Measurements from ENCODE around the gene KRAS.
"Not testable (repeated sequence)": the region's sequence is repeated elsewhere in the genome, so short reads cannot be mapped to it uniquely, and the experiment has no call there.

KRAS gene

GRCh38 chr12:25250744-25251730 is at the start of gene KRAS:
Gene KRAS (minus strand): TSS chr12:25250929.
- peak; percentile 72 to 80 for DNase-seq (ENCODE audit: low read depth in 2 of 2, low spot score in 1 of 2)

- DNase-seq (ENCODE audit: low read depth in 2 of 2, low spot score in 1 of 2) = no peak
Observed at GRCh38 chr12:25296381-25296780, 45.7 kb upstream of the KRAS start.

- DNase-seq (ENCODE audit: low read depth in 2 of 2, low spot score in 1 of 2) = no peak
Observed at GRCh38 chr12:25295361-25295760, 44.6 kb upstream of the KRAS start.

GRCh38 chr12:25293653-25294052 is 42.9 kb upstream of the KRAS start:
- no peak for DNase-seq (ENCODE audit: low read depth in 2 of 2, low spot score in 1 of 2)

- not testable (repeated sequence) for DNase-seq (ENCODE audit: low read depth in 2 of 2, low spot score in 1 of 2)
Observed at GRCh38 chr12:25292810-25293221, 42.1 kb upstream of the KRAS start.

GRCh38 chr12:25287610-25288009 is 36.9 kb upstream of the KRAS start:
- no peak for DNase-seq (ENCODE audit: low read depth in 2 of 2, low spot score in 1 of 2)

- DNase-seq (ENCODE audit: low read depth in 2 of 2, low spot score in 1 of 2) = no peak
Observed at GRCh38 chr12:25286837-25287236, 36.1 kb upstream of the KRAS start.

GRCh38 chr12:25284024-25284423 is 33.3 kb upstream of the KRAS start:
- no peak for DNase-seq (ENCODE audit: low read depth in 2 of 2, low spot score in 1 of 2)

GRCh38 chr12:25283006-25283405 is 32.3 kb upstream of the KRAS start:
- DNase-seq (ENCODE audit: low read depth in 2 of 2, low spot score in 1 of 2) = no peak

GRCh38 chr12:25280082-25280481 is 29.4 kb upstream of the KRAS start:
- DNase-seq (ENCODE audit: low read depth in 2 of 2, low spot score in 1 of 2) = no peak

- DNase-seq (ENCODE audit: low read depth in 2 of 2, low spot score in 1 of 2) = no peak
Observed at GRCh38 chr12:25278269-25278668, 27.5 kb upstream of the KRAS start.

GRCh38 chr12:25276199-25276937 is 25.6 kb upstream of the KRAS start:
- peak; percentile 31 to 48 for DNase-seq (ENCODE audit: low read depth in 2 of 2, low spot score in 1 of 2)

GRCh38 chr12:25271486-25272098 is 20.9 kb upstream of the KRAS start:
- DNase-seq (ENCODE audit: low read depth in 2 of 2, low spot score in 1 of 2) = no peak

GRCh38 chr12:25269701-25270100 is 19.0 kb upstream of the KRAS start:
- no peak for DNase-seq (ENCODE audit: low read depth in 2 of 2, low spot score in 1 of 2)

GRCh38 chr12:25266497-25266896 is 15.8 kb upstream of the KRAS start:
- DNase-seq (ENCODE audit: low read depth in 2 of 2, low spot score in 1 of 2) = no peak

GRCh38 chr12:25264862-25265261 is 14.1 kb upstream of the KRAS start:
- DNase-seq (ENCODE audit: low read depth in 2 of 2, low spot score in 1 of 2) = no peak

- no peak for DNase-seq (ENCODE audit: low read depth in 2 of 2, low spot score in 1 of 2)
Observed at GRCh38 chr12:25264114-25264513, 13.4 kb upstream of the KRAS start.

GRCh38 chr12:25263594-25263993 is 12.9 kb upstream of the KRAS start:
- no peak for DNase-seq (ENCODE audit: low read depth in 2 of 2, low spot score in 1 of 2)

- no peak for DNase-seq (ENCODE audit: low read depth in 2 of 2, low spot score in 1 of 2)
Observed at GRCh38 chr12:25262389-25263074, 11.8 kb upstream of the KRAS start.

GRCh38 chr12:25257590-25258324 is 7.0 kb upstream of the KRAS start:
- DNase-seq (ENCODE audit: low read depth in 2 of 2, low spot score in 1 of 2) = no peak

Measured in stimulated activated CD8-positive, alpha-beta memory T cell treated with anti-CD3 and anti-CD28 coated beads, Interleukin-4, amount 100 ng/mL, for 4 hours (primary cell).